Astrocyte of the spinal cord (primary cell): Measurements from ENCODE around the gene TMBIM6.
"Not testable (repeated sequence)": the region's sequence is repeated elsewhere in the genome, so short reads cannot be mapped to it uniquely, and the experiment has no call there.

Experiments used
- DNase-seq: peaks from one replicate; pipeline ENCODE4 v3.0.0; 2011; ENCODE audit warnings: low read depth, low spot score
- H3K4me3 ChIP-seq: 2 replicates; pipeline ENCODE4 v1.5.1; 2011; ENCODE audit warnings: low read depth, mild to moderate bottlenecking, low read length, moderate library complexity
- CTCF ChIP-seq: IDR thresholded peaks from 2 replicates; pipeline ENCODE4 v1.5.1; 2012; ENCODE audit warnings: low read depth, mild to moderate bottlenecking, low read length, inconsistent platforms
- in situ Hi-C: cut with HindIII; loops from 2 replicates; pipeline ENCODE4 v1.10.0; 2017; ENCODE audit warnings: low sequenced_read_pairs

The TMBIM6 gene

DNA sequence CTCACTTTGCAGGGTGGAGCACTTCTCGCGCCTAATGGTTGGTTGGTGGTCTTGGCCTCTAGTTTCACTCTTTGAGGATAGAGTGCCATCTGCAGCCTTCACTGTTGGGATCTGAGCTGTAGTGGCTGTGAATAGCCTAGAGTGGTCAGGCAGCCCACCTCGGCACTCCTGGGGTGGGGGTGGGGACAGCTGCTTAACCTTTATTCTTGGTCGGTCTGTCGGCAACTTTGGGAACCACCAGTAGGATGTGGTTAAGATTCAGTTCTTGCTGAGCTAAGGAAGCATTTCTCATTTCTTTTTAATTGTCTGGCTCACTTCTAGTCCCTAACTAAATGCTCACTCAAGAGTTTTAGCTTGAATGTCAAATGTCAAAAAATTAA, 21.1 kb downstream of the TMBIM6 start:
- TF ChIP-seq CTCF: no peak
- DNase-seq: no peak
- in situ Hi-C loops: no loop called here
- no peak overlapping the region for H3K4me3 ChIP-seq

- in situ Hi-C loops: no loop called here
- peak; percentile 41 for DNase-seq
- peak; percentile 84 for TF ChIP-seq CTCF
- H3K4me3 ChIP-seq: no peak overlapping the region
These were observed 21.7 kb downstream of the TMBIM6 start for GRCh38 chr12:49763006-49763591.

- in situ Hi-C loops: no loop called here
- no peak for DNase-seq
- H3K4me3 ChIP-seq: no peak overlapping the region
- no peak for TF ChIP-seq CTCF
These were observed 22.8 kb downstream of the TMBIM6 start for GRCh38 chr12:49764126-49764525.

DNA sequence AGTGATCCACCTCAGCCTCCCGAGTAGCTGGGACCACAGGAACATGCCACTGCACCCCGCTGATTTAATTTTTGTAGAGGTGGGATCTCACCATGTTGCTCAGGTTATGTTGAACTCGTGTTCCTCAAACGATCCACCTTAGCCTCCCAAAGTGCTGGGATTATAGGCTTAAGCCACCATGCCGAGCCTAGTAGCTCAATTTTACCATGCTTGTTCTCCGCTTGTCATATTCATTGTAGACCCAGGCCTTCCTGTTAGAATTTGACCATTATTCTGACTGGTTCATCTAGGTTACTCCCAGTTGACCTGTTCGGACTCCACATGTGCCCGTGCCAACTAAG, 24.7 kb downstream of the TMBIM6 start:
- no peak overlapping the region for H3K4me3 ChIP-seq
- DNase-seq: no peak
- in situ Hi-C loops: no loop called here
- no peak for TF ChIP-seq CTCF

DNA sequence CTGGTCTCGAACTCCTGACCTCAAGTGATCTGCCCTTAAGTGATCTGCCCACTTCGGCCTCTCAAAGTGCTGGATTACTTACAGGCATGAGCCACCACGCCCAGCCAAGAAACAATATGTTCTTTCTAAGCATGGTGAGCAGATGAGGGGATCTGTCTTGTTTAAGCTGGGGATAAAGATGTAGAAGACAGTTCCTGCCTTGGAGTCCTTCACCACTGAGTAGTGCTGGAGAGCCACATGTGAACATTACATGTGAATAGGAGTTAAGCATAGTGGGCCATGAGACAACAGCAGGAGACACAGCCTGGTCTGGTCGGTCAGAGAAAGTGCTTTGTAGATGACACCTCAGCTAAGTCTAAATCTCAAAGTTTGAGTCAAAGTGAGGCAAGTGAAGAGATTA, 26.0 kb downstream of the TMBIM6 start:
- no peak for TF ChIP-seq CTCF
- DNase-seq: no peak
- no peak overlapping the region for H3K4me3 ChIP-seq
- in situ Hi-C loops: no loop called here

- H3K4me3 ChIP-seq, DNase-seq, in situ Hi-C loops: not testable (repeated sequence)
These were observed 31.7 kb downstream of the TMBIM6 start for GRCh38 chr12:49773102-49773501.

DNA sequence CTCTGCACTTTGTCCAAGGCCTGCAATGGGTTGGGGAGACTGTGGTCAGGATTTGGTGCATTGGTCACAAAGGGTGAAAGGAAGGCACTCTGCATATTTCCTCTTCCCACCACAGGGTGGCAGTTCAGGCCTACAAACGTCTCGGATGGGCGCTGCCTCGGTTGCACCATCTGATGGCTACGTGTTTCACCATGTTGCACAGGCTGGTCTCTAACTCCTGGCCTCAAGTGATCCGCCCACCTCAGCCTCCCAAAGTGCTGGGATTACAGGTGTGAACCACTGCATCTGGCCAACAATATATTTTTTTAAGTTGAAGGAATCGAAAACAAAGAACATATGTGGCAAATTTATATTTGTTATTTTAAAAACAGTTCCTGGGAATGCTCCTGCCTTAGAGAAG, 35.1 kb downstream of the TMBIM6 start:
- peak; percentile 79 for TF ChIP-seq CTCF
- in situ Hi-C loops: no loop called here
- peak; percentile 71 for DNase-seq
- H3K4me3 ChIP-seq: no peak overlapping the region
